CD4-positive, alpha-beta T cell (primary cell): ENCODE data around the gene RELT. TPM values are rescaled to one million over a fixed set of nuclear protein-coding genes. Genes with fewer than 3 reads are reported as not detected.

Source experiments
- ATAC-seq: fragments of 200-7000 bp; cut with Tn5 transposase; one replicate; pipeline ENCODE4 v1.10.0; 2022; ENCODE audit warnings: mild to moderate bottlenecking; ENCODE audit not compliant: poor library complexity
- CTCF ChIA-PET: fragments of 350-600 bp; sonication (Branson Sonifier 250); formaldehyde crosslinking; loops from one replicate; lab custom pipeline; 2021; ENCODE audit warnings: antibody characterized with exemption, inconsistent platforms; lab: Charles Lee
- POLR2A ChIA-PET: fragments of 350-600 bp; sonication (Branson Sonifier 250); formaldehyde crosslinking; loops from one replicate; lab custom pipeline; 2021; ENCODE audit warnings: antibody characterized with exemption, inconsistent platforms; lab: Charles Lee
- DNase-seq, 14 experiments: peaks; one replicate each; pipeline ENCODE4 v3.0.0-alpha.2; 2013 to 2020; ENCODE audit warnings: mixed read lengths in 2 of 14
- H3K27ac ChIP-seq, 2 donors: one replicate each; pipeline versions ENCODE4 v1.5.1 to v1.7.0; 2013; ENCODE audit warnings: low read length in 2 of 2, low read depth in 1 of 2, mild to moderate bottlenecking in 1 of 2
- H3K27me3 ChIP-seq, 2 experiments: 1 replicate in 1 of 2; 2 replicates in 1 of 2; pipeline versions ENCODE4 v1.6.1 to v1.7.0; 2013; ENCODE audit warnings: low read length in 2 of 2, control low read depth in 1 of 2, mild to moderate bottlenecking in 1 of 2, moderate library complexity in 1 of 2; ENCODE audit not compliant: insufficient read depth in 2 of 2, control insufficient read depth in 1 of 2
- H3K36me3 ChIP-seq: one replicate; pipeline ENCODE4 v1.6.1; 2013; ENCODE audit warnings: low read length, control low read depth; ENCODE audit not compliant: insufficient read depth
- H3K4me1 ChIP-seq: one replicate; pipeline ENCODE4 v1.6.1; 2013; ENCODE audit warnings: low read length, control low read depth; ENCODE audit not compliant: insufficient read depth
- H3K4me3 ChIP-seq: one replicate; pipeline ENCODE4 v1.5.1; 2013; ENCODE audit warnings: mild to moderate bottlenecking, low read length, moderate library complexity
- H3K9me3 ChIP-seq, 2 experiments: 1 replicate in 1 of 2; 2 replicates in 1 of 2; pipeline versions ENCODE4 v1.6.1 to v1.7.0; 2013; ENCODE audit warnings: low read length in 2 of 2, mild to moderate bottlenecking in 2 of 2, control low read depth in 1 of 2, moderate library complexity in 1 of 2; ENCODE audit not compliant: control insufficient read depth in 1 of 2, insufficient read depth in 1 of 2
- H3K27ac Mint-ChIP-seq: one replicate; pipeline ENCODE4 v1.8.0; 2020; ENCODE audit warnings: mixed read lengths
- H3K27me3 Mint-ChIP-seq: one replicate; pipeline ENCODE4 v1.8.0; 2021; ENCODE audit warnings: mixed read lengths
- H3K36me3 Mint-ChIP-seq: one replicate; pipeline ENCODE4 v1.8.0; 2021; ENCODE audit warnings: low read depth, mixed read lengths
- H3K4me1 Mint-ChIP-seq: one replicate; pipeline ENCODE4 v1.8.0; 2021; ENCODE audit warnings: low read depth, mixed read lengths
- H3K4me3 Mint-ChIP-seq: one replicate; pipeline ENCODE4 v1.8.0; 2020; ENCODE audit warnings: mild to moderate bottlenecking, mixed read lengths
- H3K9me3 Mint-ChIP-seq: one replicate; pipeline ENCODE4 v1.8.0; 2020; ENCODE audit warnings: mixed read lengths
- CTCF ChIP-seq: fragments of 200-600 bp; IDR thresholded peaks from one replicate; pipeline ENCODE4 v1.8.0; 2022; ENCODE audit warnings: antibody characterized with exemption, mild to moderate bottlenecking
- intact Hi-C, 2 experiments: fragments of 100-400 bp; cut with DNase I in 1 of 2; cut with micrococcal nuclease in 1 of 2; formaldehyde crosslinking; loops; one replicate each; pipeline versions ENCODE4 v1.15.1 to v1.9.0; 2023 to 2025; cut with DNase I, micrococcal nuclease
- total RNA-seq, 174 experiments: library from RNA in 2 of 174; stranded (reverse) in 2 of 174; gene quantifications; one replicate each; pipeline ENCODE4 v1.2.3 and lab custom pipeline; 2021 to 2026

The RELT gene
- total RNA-seq, 2 experiments from 2014 or later = 107 to 114 TPM

- POLR2A ChIA-PET = interaction anchor here (0.9 to 1.5 kb wide), 5 partner anchors 8 to 42 kb away, joined by 3 to 8 read pairs (median 4); no protein-coding TSS in a partner anchor
- peak overlapping the region; percentile 73 for H3K27ac Mint-ChIP-seq
- peaks cover 8% of the 10 kb centered on the region for H3K4me1 Mint-ChIP-seq
- CTCF ChIA-PET = interaction anchor here (1.0 to 1.9 kb wide), 5 partner anchors 14 to 42 kb away, joined by 3 to 67 read pairs (median 4); no protein-coding TSS in a partner anchor
- ATAC-seq (peak; percentile 4), DNase-seq (no peak)
- H3K27me3 Mint-ChIP-seq = no peaks in the 10 kb centered on the region
- Histone ChIP-seq H3K9me3 (no peaks in the 10 kb centered on the region), H3K4me1 (peaks cover 14% of the 10 kb centered on the region), H3K27me3 (no peaks in the 10 kb centered on the region), H3K27ac (no peak overlapping the region), H3K36me3 (peaks cover 49% of the 10 kb centered on the region), H3K4me3 (no peak overlapping the region)
- intact Hi-C loops = loop anchor here (1.0 to 10.0 kb wide), 4 partner anchors 16 to 88 kb away; partner anchors contain the start of genes ARHGEF17 (in 2 of the 2) and RELT (in 1 of the 2)
- H3K9me3 Mint-ChIP-seq = no peaks in the 10 kb centered on the region
- H3K36me3 Mint-ChIP-seq = peaks cover 42% of the 10 kb centered on the region
- TF ChIP-seq CTCF = no peak
- H3K4me3 Mint-ChIP-seq = peak overlapping the region; percentile 30
Measured at GRCh38 chr11:73393011-73393380, 16.8 kb downstream of the RELT start.

- H3K9me3 ChIP-seq = no peaks in the 10 kb centered on the region
- DNase-seq = peak; percentile 52 to 81 (median 62)
- no peaks in the 10 kb centered on the region for H3K9me3 Mint-ChIP-seq
- no peak overlapping the region for H3K4me3 ChIP-seq
- H3K27ac ChIP-seq = no peak overlapping the region
- H3K4me1 Mint-ChIP-seq = peaks cover 4% of the 10 kb centered on the region
- peaks cover 49% of the 10 kb centered on the region for H3K36me3 Mint-ChIP-seq
- ATAC-seq = peak; percentile 77
- peak overlapping the region; percentile 73 for H3K27ac Mint-ChIP-seq
- POLR2A ChIA-PET = interaction anchor here (0.9 to 1.5 kb wide), 5 partner anchors 9 to 43 kb away, joined by 3 to 8 read pairs (median 4); no protein-coding TSS in a partner anchor
- peak overlapping the region; percentile 30 for H3K4me3 Mint-ChIP-seq
- no peaks in the 10 kb centered on the region for H3K27me3 Mint-ChIP-seq
- intact Hi-C loops = loop anchor here (1.0 to 10.0 kb wide), 4 partner anchors 17 to 89 kb away; partner anchors contain the start of genes ARHGEF17 (in 2 of the 2) and RELT (in 1 of the 2)
- CTCF ChIA-PET = interaction anchor here (1.0 to 1.9 kb wide), 5 partner anchors 13 to 43 kb away, joined by 3 to 67 read pairs (median 4); no protein-coding TSS in a partner anchor
- H3K27me3 ChIP-seq = no peaks in the 10 kb centered on the region
- peak; percentile 77 for TF ChIP-seq CTCF
- H3K36me3 ChIP-seq = peaks cover 49% of the 10 kb centered on the region
- peaks cover 7% of the 10 kb centered on the region for H3K4me1 ChIP-seq
Measured at GRCh38 chr11:73393479-73394415, 17.5 kb downstream of the RELT start.

GRCh38 chr11:73394416-73395296, 18.5 kb downstream of the RELT start:
- intact Hi-C loops = loop anchor here (5.0 to 10.0 kb wide), 2 partner anchors 87 to 90 kb away; partner anchors contain the start of gene ARHGEF17 (in 2 of the 2)
- Histone ChIP-seq H3K27ac (no peak overlapping the region), H3K4me1 (no peaks in the 10 kb centered on the region), H3K4me3 (no peak overlapping the region), H3K36me3 (peaks cover 43% of the 10 kb centered on the region), H3K9me3 (no peaks in the 10 kb centered on the region), H3K27me3 (no peaks in the 10 kb centered on the region)
- ATAC-seq (no peak), DNase-seq (no peak)
- Mint-ChIP-seq H3K36me3 (peaks cover 56% of the 10 kb centered on the region), H3K4me3 (no peak overlapping the region), H3K4me1 (peaks cover 4% of the 10 kb centered on the region), H3K9me3 (no peaks in the 10 kb centered on the region), H3K27me3 (no peaks in the 10 kb centered on the region), H3K27ac (no peak overlapping the region)
- POLR2A ChIA-PET = no interaction called here
- CTCF ChIA-PET = no interaction called here
- TF ChIP-seq CTCF = no peak
